HepG2 (cell line): ENCODE data around the gene CATSPERE. TPM values are rescaled to one million over a fixed set of nuclear protein-coding genes. Genes with fewer than 3 reads are reported as not detected.

Source experiments
- ATF1 ChIP-seq: IDR thresholded peaks from 2 replicates; pipeline ENCODE4 v1.6.1; 2016; ENCODE audit warnings: mild to moderate bottlenecking, control low read depth
- ATF2 ChIP-seq: sonication (generic); formaldehyde crosslinking; IDR thresholded peaks from 2 replicates; pipeline ENCODE4 v1.4.0; 2020; ENCODE audit warnings: missing genetic modification reagents
- CAMTA2 ChIP-seq: sonication (generic); formaldehyde crosslinking; IDR thresholded peaks from 2 replicates; pipeline ENCODE4 v1.4.0; 2020; ENCODE audit warnings: mild to moderate bottlenecking, missing genetic modification reagents, borderline replicate concordance
- HES4 ChIP-seq: sonication (generic); formaldehyde crosslinking; IDR thresholded peaks from 2 replicates; pipeline ENCODE4 v1.9.0; 2021; ENCODE audit warnings: mild to moderate bottlenecking, missing genetic modification reagents, borderline replicate concordance
- KDM1A ChIP-seq: IDR thresholded peaks from 2 replicates; pipeline ENCODE4 v1.6.1; 2016; ENCODE audit warnings: missing compliant biosample characterization
- KMT2B ChIP-seq: IDR thresholded peaks from 2 replicates; pipeline ENCODE4 v1.6.1; 2016; ENCODE audit warnings: missing genetic modification reagents, missing compliant biosample characterization
- PRDM4 ChIP-seq: sonication (generic); formaldehyde crosslinking; IDR thresholded peaks from 2 replicates; pipeline ENCODE4 v1.9.0; 2021; ENCODE audit warnings: missing genetic modification reagents, borderline replicate concordance
- RXRA ChIP-seq: sonication (generic); formaldehyde crosslinking; IDR thresholded peaks from 2 replicates; pipeline ENCODE4 v1.5.1; 2020; ENCODE audit warnings: missing genetic modification reagents
- TFAP4 ChIP-seq: sonication (generic); IDR thresholded peaks from 2 replicates; pipeline ENCODE4 v1.6.1; 2016; ENCODE audit warnings: low read depth, borderline replicate concordance
- ZBTB39 ChIP-seq: sonication (generic); formaldehyde crosslinking; IDR thresholded peaks from 2 replicates; pipeline ENCODE4 v1.5.0; 2020; ENCODE audit warnings: missing genetic modification reagents
- ZNF224 ChIP-seq: sonication (generic); formaldehyde crosslinking; IDR thresholded peaks from 2 replicates; pipeline ENCODE4 v1.5.0; 2020; ENCODE audit warnings: mild to moderate bottlenecking, missing genetic modification reagents
- ZNF3 ChIP-seq: IDR thresholded peaks from 2 replicates; pipeline ENCODE4 v1.7.0; 2017; ENCODE audit warnings: inconsistent platforms
- ZNF446 ChIP-seq: sonication (generic); formaldehyde crosslinking; IDR thresholded peaks from 2 replicates; pipeline ENCODE4 v1.5.0; 2020; ENCODE audit warnings: mild to moderate bottlenecking, missing genetic modification reagents
- ZNF709 ChIP-seq: sonication (generic); formaldehyde crosslinking; IDR thresholded peaks from 2 replicates; pipeline ENCODE4 v1.5.0; 2020; ENCODE audit warnings: mild to moderate bottlenecking, missing genetic modification reagents
- ZNF879 ChIP-seq: sonication (generic); formaldehyde crosslinking; IDR thresholded peaks from 2 replicates; pipeline ENCODE4 v1.8.1; 2023; ENCODE audit warnings: missing genetic modification reagents
- ZNF883 ChIP-seq: sonication (generic); formaldehyde crosslinking; IDR thresholded peaks from 2 replicates; pipeline ENCODE4 v1.5.1; 2020; ENCODE audit warnings: mild to moderate bottlenecking, missing genetic modification reagents; ENCODE audit errors: not compliant biosample characterization
- polyA plus RNA-seq, 8 experiments: library from polyadenylated mRNA; depleted of rRNA in 3 of 8; stranded (reverse) in 7 of 8; unstranded in 1 of 8; fragments of >200 nt; fragmentation: Illumina TruSeq in 4 of 8; extraction: Trizol in 4 of 8; gene quantifications; 2 replicates each; pipeline versions ENCODE4 v1.2.1 to v1.2.3, GENCODE V29; 2011 to 2016; ENCODE audit warnings: low read depth in 4 of 8, missing spikeins in 1 of 8, mixed read lengths in 1 of 8; ENCODE audit not compliant: insufficient read depth in 1 of 8
- total RNA-seq, 5 experiments: library from RNA; depleted of rRNA; stranded (reverse); fragments of >200 nt; fragmentation: Illumina TruSeq; extraction: Trizol; gene quantifications; 2 replicates each; pipeline ENCODE4 v1.2.3, GENCODE V29; 2016; ENCODE audit warnings: low read depth in 1 of 5
- TF ChIP-seq, protein P1 (sequence below): fragments of 450-650 bp; IDR thresholded peaks from 2 replicates; pipeline ENCODE4 v1.6.1; 2016
- TF ChIP-seq, protein P2 (sequence below): sonication (generic); formaldehyde crosslinking; IDR thresholded peaks from 2 replicates; pipeline ENCODE4 v1.4.0; 2020; ENCODE audit warnings: missing genetic modification reagents, mild to moderate bottlenecking, borderline replicate concordance

Gene CATSPERE
- total and polyA plus RNA-seq, 2 of the 13 experiments (the other 11 are each of a cell fraction or from before 2014, with no cell fraction given): 0.34 to 0.51 TPM

DNA sequence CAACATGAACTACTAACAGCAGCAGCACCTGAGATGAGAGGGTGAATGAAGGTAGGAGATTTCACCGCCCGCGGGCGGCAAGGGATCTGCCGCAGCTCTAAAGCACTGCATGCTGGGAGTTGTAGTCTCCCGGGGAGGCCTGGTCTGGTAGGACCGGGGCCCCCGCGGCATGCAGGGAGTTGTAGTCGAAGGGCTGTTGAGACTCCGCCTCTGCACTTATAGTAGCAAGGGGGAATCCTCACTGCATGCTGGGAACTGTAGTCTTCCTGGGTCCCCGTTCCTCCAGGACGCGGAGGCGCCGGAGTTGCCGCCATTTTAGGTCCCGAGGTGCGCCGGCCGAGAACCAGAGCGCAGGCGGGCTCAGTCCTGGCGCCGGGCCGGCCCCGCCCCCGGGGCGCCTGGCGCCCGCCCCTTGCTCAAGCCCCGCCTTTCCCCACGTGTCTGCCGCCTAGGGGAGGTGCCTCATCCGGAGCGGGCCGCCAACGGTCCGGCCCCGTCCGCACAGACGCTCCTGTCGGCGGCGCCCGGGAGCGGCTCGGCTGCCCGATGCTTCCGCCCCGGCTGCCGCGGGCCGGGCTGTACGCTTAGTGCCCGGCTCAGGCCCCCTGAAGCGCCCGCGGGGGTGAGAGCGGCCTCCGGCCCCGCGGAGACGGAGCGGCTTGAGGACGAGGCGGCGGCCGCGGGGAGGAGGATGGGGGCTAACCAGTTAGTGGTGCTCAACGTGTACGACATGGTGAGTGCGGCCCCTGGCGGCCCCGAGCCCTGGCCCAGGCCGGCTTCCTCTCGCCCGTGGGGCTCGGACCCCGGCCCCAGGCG, 191.8 kb downstream of the CATSPERE start, which contains the start of gene DESI2 (continued):
- TF ChIP-seq HES4 (peak; percentile 50; the same call in 1 of the 2 replicates), KMT2B (CRISPR knock-in tag) (no peak; the same call in 1 of the 2 replicates), ZNF883 (no peak), ATF2 (CRISPR knock-in tag) (no peak; the same call in 1 of the 2 replicates), ZNF446 (CRISPR knock-in tag) (no peak), ZNF709 (peak; percentile 15; the same call in 1 of the 2 replicates), ZBTB39 (CRISPR knock-in tag) (no peak), PRDM4 (CRISPR knock-in tag) (no peak), ZNF3 (no peak), ATF1 (CRISPR knock-in tag) (peak; percentile 67), TFAP4 (no peak), KDM1A (CRISPR knock-in tag) (no peak), ZNF224 (CRISPR knock-in tag) (no peak), RXRA (CRISPR knock-in tag) (0 out of 2 replicates have a peak, but pooled peaks have one; percentile 32), ZNF879 (CRISPR knock-in tag) (peak; percentile 17; the same call in 1 of the 2 replicates), CAMTA2 (CRISPR knock-in tag) (0 out of 2 replicates have a peak, but pooled peaks have one; percentile 46)
- TF ChIP-seq, protein P1, sequence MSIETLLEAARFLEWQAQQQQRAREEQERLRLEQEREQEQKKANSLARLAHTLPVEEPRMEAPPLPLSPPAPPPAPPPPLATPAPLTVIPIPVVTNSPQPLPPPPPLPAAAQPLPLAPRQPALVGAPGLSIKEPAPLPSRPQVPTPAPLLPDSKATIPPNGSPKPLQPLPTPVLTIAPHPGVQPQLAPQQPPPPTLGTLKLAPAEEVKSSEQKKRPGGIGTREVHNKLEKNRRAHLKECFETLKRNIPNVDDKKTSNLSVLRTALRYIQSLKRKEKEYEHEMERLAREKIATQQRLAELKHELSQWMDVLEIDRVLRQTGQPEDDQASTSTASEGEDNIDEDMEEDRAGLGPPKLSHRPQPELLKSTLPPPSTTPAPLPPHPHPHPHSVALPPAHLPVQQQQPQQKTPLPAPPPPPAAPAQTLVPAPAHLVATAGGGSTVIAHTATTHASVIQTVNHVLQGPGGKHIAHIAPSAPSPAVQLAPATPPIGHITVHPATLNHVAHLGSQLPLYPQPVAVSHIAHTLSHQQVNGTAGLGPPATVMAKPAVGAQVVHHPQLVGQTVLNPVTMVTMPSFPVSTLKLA: peak; percentile 23
- TF ChIP-seq, protein P2, sequence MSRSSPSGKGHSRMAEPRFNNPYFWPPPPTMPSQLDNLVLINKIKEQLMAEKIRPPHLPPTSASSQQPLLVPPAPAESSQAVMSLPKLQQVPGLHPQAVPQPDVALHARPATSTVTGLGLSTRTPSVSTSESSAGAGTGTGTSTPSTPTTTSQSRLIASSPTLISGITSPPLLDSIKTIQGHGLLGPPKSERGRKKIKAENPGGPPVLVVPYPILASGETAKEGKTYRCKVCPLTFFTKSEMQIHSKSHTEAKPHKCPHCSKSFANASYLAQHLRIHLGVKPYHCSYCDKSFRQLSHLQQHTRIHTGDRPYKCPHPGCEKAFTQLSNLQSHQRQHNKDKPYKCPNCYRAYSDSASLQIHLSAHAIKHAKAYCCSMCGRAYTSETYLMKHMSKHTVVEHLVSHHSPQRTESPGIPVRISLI (CRISPR knock-in tag): no peak
